Skeletal muscle satellite cell (primary cell): ENCODE data around the gene SKIDA1.

Experiments
- H3K27me3 ChIP-seq: 2 replicates; pipeline ENCODE4 v1.7.0; 2013; ENCODE audit warnings: low read length; ENCODE audit not compliant: control insufficient read depth, insufficient read depth
- H3K36me3 ChIP-seq: 2 replicates; pipeline ENCODE4 v1.7.0; 2013; ENCODE audit warnings: mild to moderate bottlenecking, control low read depth, low read length; ENCODE audit not compliant: insufficient read depth
- H3K4me1 ChIP-seq: 2 replicates; pipeline ENCODE4 v1.7.0; 2013; ENCODE audit warnings: low read length; ENCODE audit not compliant: control insufficient read depth, insufficient read depth
- H3K4me2 ChIP-seq: 2 replicates; pipeline ENCODE4 v1.7.0; 2013; ENCODE audit warnings: mild to moderate bottlenecking, low read length
- H3K4me3 ChIP-seq: 2 replicates; pipeline ENCODE4 v1.7.0; 2013; ENCODE audit warnings: low read length
- H3K9ac ChIP-seq: 2 replicates; pipeline ENCODE4 v1.7.0; 2013; ENCODE audit warnings: mild to moderate bottlenecking, low read depth, low read length, moderate library complexity
- H3K9me3 ChIP-seq: replicated peaks from 2 replicates; pipeline ENCODE4 v1.7.0; 2013; ENCODE audit warnings: mild to moderate bottlenecking, control low read depth, low read length

The SKIDA1 gene

GRCh38 chr10:21495752-21496342 lies 29.6 kb downstream of the SKIDA1 start:
- Histone ChIP-seq H3K4me2 (peak overlapping the region; percentile 100), H3K36me3 (no peaks in the 10 kb centered on the region), H3K9ac (peak overlapping the region; percentile 67), H3K9me3 (no peaks in the 10 kb centered on the region), H3K4me3 (peak overlapping the region; percentile 98), H3K27me3 (peaks cover 19% of the 10 kb centered on the region), H3K4me1 (peaks cover 13% of the 10 kb centered on the region)

- no peaks in the 10 kb centered on the region for H3K36me3 ChIP-seq
- H3K9me3 ChIP-seq: no peaks in the 10 kb centered on the region
- H3K9ac ChIP-seq: peak overlapping the region; percentile 67
- H3K4me1 ChIP-seq: peaks cover 13% of the 10 kb centered on the region
- H3K27me3 ChIP-seq: peaks cover 19% of the 10 kb centered on the region
- H3K4me3 ChIP-seq: peak overlapping the region; percentile 98
- H3K4me2 ChIP-seq: peak overlapping the region; percentile 100
Observed at GRCh38 chr10:21495002-21495751, 30.3 kb downstream of the SKIDA1 start.

GRCh38 chr10:21494191-21495001 lies 31.1 kb downstream of the SKIDA1 start:
- H3K9me3 ChIP-seq: no peaks in the 10 kb centered on the region
- H3K36me3 ChIP-seq: no peaks in the 10 kb centered on the region
- H3K4me3 ChIP-seq: peak overlapping the region; percentile 98
- peaks cover 13% of the 10 kb centered on the region for H3K4me1 ChIP-seq
- H3K4me2 ChIP-seq: peak overlapping the region; percentile 100
- H3K9ac ChIP-seq: peak overlapping the region; percentile 67
- peaks cover 19% of the 10 kb centered on the region for H3K27me3 ChIP-seq

GRCh38 chr10:21493784-21494183 lies 31.7 kb downstream of the SKIDA1 start:
- no peaks in the 10 kb centered on the region for H3K36me3 ChIP-seq
- no peaks in the 10 kb centered on the region for H3K9me3 ChIP-seq
- H3K9ac ChIP-seq: no peak overlapping the region
- H3K27me3 ChIP-seq: peaks cover 14% of the 10 kb centered on the region
- H3K4me1 ChIP-seq: peaks cover 13% of the 10 kb centered on the region
- no peak overlapping the region for H3K4me3 ChIP-seq
- H3K4me2 ChIP-seq: peak overlapping the region; percentile 100

GRCh38 chr10:21492421-21492820 lies 33.1 kb downstream of the SKIDA1 start:
- Histone ChIP-seq H3K27me3 (peaks cover 2% of the 10 kb centered on the region), H3K4me3 (no peak overlapping the region), H3K4me2 (no peak overlapping the region), H3K9ac (no peak overlapping the region), H3K36me3 (no peaks in the 10 kb centered on the region), H3K9me3 (no peaks in the 10 kb centered on the region), H3K4me1 (peaks cover 12% of the 10 kb centered on the region)

GRCh38 chr10:21490711-21491105 lies 34.8 kb downstream of the SKIDA1 start:
- no peaks in the 10 kb centered on the region for H3K27me3 ChIP-seq

GRCh38 chr10:21490028-21490710 lies 35.3 kb downstream of the SKIDA1 start:
- no peaks in the 10 kb centered on the region for H3K36me3 ChIP-seq

More at GRCh38 chr10:21490711-21491105, 34.8 kb downstream of the SKIDA1 start:
- Histone ChIP-seq H3K4me2 (no peak overlapping the region), H3K9ac (no peak overlapping the region), H3K36me3 (no peaks in the 10 kb centered on the region), H3K4me3 (no peak overlapping the region), H3K9me3 (no peaks in the 10 kb centered on the region), H3K4me1 (peaks cover 10% of the 10 kb centered on the region)

GRCh38 chr10:21488957-21489446 lies 36.5 kb downstream of the SKIDA1 start:
- Histone ChIP-seq H3K36me3 (no peaks in the 10 kb centered on the region), H3K27me3 (no peaks in the 10 kb centered on the region), H3K9me3 (no peaks in the 10 kb centered on the region), H3K9ac (no peak overlapping the region), H3K4me1 (no peaks in the 10 kb centered on the region), H3K4me3 (no peak overlapping the region), H3K4me2 (no peak overlapping the region)

More at GRCh38 chr10:21490028-21490710, 35.3 kb downstream of the SKIDA1 start:
- H3K4me2 ChIP-seq: no peak overlapping the region
- no peaks in the 10 kb centered on the region for H3K9me3 ChIP-seq
- H3K4me3 ChIP-seq: no peak overlapping the region
- H3K4me1 ChIP-seq: peaks cover 8% of the 10 kb centered on the region
- no peaks in the 10 kb centered on the region for H3K27me3 ChIP-seq
- no peak overlapping the region for H3K9ac ChIP-seq

- H3K4me1 ChIP-seq: no peaks in the 10 kb centered on the region
- H3K9me3 ChIP-seq: no peaks in the 10 kb centered on the region
- H3K4me3 ChIP-seq: no peak overlapping the region
- H3K4me2 ChIP-seq: no peak overlapping the region
- H3K27me3 ChIP-seq: no peaks in the 10 kb centered on the region
- H3K36me3 ChIP-seq: no peaks in the 10 kb centered on the region
- no peak overlapping the region for H3K9ac ChIP-seq
Observed at GRCh38 chr10:21488246-21488956, 37.1 kb downstream of the SKIDA1 start.

- H3K4me2 ChIP-seq: no peak overlapping the region
- no peak overlapping the region for H3K4me3 ChIP-seq
- no peaks in the 10 kb centered on the region for H3K4me1 ChIP-seq
- H3K27me3 ChIP-seq: no peaks in the 10 kb centered on the region
- no peak overlapping the region for H3K9ac ChIP-seq
- no peaks in the 10 kb centered on the region for H3K9me3 ChIP-seq
- no peaks in the 10 kb centered on the region for H3K36me3 ChIP-seq
Observed at GRCh38 chr10:21487416-21488180, 37.9 kb downstream of the SKIDA1 start.
